Body of pancreas (tissue), 4 donors: ENCODE measurements around the gene HSD17B8. TPM values are rescaled to one million over a fixed set of nuclear protein-coding genes. Genes with fewer than 3 reads are reported as not detected.

Experiments used
- ATAC-seq: fragments of 150-250 bp; one replicate; pipeline ENCODE4 v1.9.1; 2016
- DNase-seq, 4 donors: peaks; one replicate each; pipeline ENCODE4 v3.0.0-alpha.2; 2019
- H3K27ac ChIP-seq, 4 donors: fragments of 200-600 bp; sonication (generic); 1 replicate in 3 of 4; 2 replicates in 1 of 4; pipeline versions ENCODE4 v1.5.1 to v1.6.1; 2016 to 2019; ENCODE audit warnings: mild to moderate bottlenecking in 1 of 4, mixed read lengths in 1 of 4, moderate library complexity in 1 of 4
- H3K27me3 ChIP-seq, 2 donors: fragments of 200-600 bp; sonication (generic); one replicate each; pipeline ENCODE4 v1.6.0; 2016; ENCODE audit warnings: mild to moderate bottlenecking in 1 of 2
- H3K36me3 ChIP-seq, 2 donors: fragments of 200-600 bp; sonication (generic); replicated peaks in 1 of 2; 2 replicates each; pipeline ENCODE4 v1.5.1; 2016; ENCODE audit warnings: low read depth in 2 of 2; ENCODE audit not compliant: insufficient read depth in 1 of 2
- H3K4me1 ChIP-seq: fragments of 200-600 bp; sonication (generic); one replicate; pipeline ENCODE4 v1.6.0; 2016
- H3K4me3 ChIP-seq, 2 donors: fragments of 200-600 bp; sonication (generic); 1 replicate in 1 of 2; 2 replicates in 1 of 2; pipeline ENCODE4 v1.5.1; 2016 to 2019
- H3K9me3 ChIP-seq, 3 donors: fragments of 200-600 bp; sonication (generic); 1 replicate in 2 of 3; 2 replicates in 1 of 3; pipeline ENCODE4 v1.5.1; 2016
- CTCF ChIP-seq, 7 experiments: fragments of 450-650 bp in 4 of 7; fragments of 200-600 bp in 3 of 7; sonication (generic) in 3 of 7; IDR thresholded peaks; one replicate each; pipeline ENCODE4 v1.5.1; 2016 to 2019; ENCODE audit warnings: antibody characterized with exemption in 7 of 7
- POLR2A ChIP-seq, 3 donors: fragments of 450-650 bp; IDR thresholded peaks; one replicate each; pipeline ENCODE4 v1.6.1; 2016; ENCODE audit warnings: antibody characterized with exemption in 3 of 3, mild to moderate bottlenecking in 2 of 3
- WGBS, 2 donors: methylation state at CpG; one replicate each; pipeline ENCODE4 v1.1.5; 2017; 5-methylcytosine and 5-hydroxymethylcytosine counted together
- intact Hi-C: fragments of 100-400 bp; cut with DNase I; formaldehyde crosslinking; loops from one replicate; pipeline ENCODE4 v1.15.1; 2023
- total RNA-seq, 2 donors: library from RNA; depleted of rRNA; stranded (reverse); fragments of >200 nt; gene quantifications; one replicate each; pipeline ENCODE4 v1.1.0, GENCODE V29; 2016

The HSD17B8 gene
- total RNA-seq, 2 donors from 2014 or later, result 19.1 to 29.1 TPM

GRCh38 chr6:33168284-33168601 is 36.2 kb upstream of the HSD17B8 start:
- no peak for ATAC-seq
- no peaks in the 10 kb centered on the region for H3K27me3 ChIP-seq
- no peaks in the 10 kb centered on the region for H3K9me3 ChIP-seq
- H3K4me3 ChIP-seq, result no peak overlapping the region
- H3K36me3 ChIP-seq, result no peaks in the 10 kb centered on the region
- no peak for TF ChIP-seq POLR2A (IDR thresholded peaks at IDR 0.05)
- TF ChIP-seq CTCF (IDR thresholded peaks at IDR 0.05), result no peak
- no peak overlapping the region for H3K27ac ChIP-seq
- 69 to 74% methylated on average over 5 to 6 of the region's 6 CpGs for whole genome bisulfite sequencing, 2 donors
- H3K4me1 ChIP-seq, result no peaks in the 10 kb centered on the region
- no peak for DNase-seq
- intact Hi-C loops, result no loop called here

GRCh38 chr6:33168639-33169038 is 35.8 kb upstream of the HSD17B8 start:
- Histone ChIP-seq H3K27ac (no peak overlapping the region), H3K4me1 (no peaks in the 10 kb centered on the region), H3K27me3 (no peaks in the 10 kb centered on the region), H3K9me3 (no peaks in the 10 kb centered on the region), H3K4me3 (no peak overlapping the region), H3K36me3 (no peaks in the 10 kb centered on the region)
- 72 to 73% methylated on average over 3 to 5 of the region's 5 CpGs for WGBS, 2 donors
- DNase-seq (no peak), ATAC-seq (no peak)
- intact Hi-C loops, result no loop called here
- TF ChIP-seq CTCF (IDR thresholded peaks at IDR 0.05) (no peak), POLR2A (IDR thresholded peaks at IDR 0.05) (no peak)

GRCh38 chr6:33169291-33170175 is 34.9 kb upstream of the HSD17B8 start:
- intact Hi-C loops, result no loop called here
- WGBS, 2 donors, result 83 to 97% methylated on average over 10 of the region's 10 CpGs
- ATAC-seq (no peak), DNase-seq (no peak)
- H3K4me3 ChIP-seq, result no peak overlapping the region
- H3K4me1 ChIP-seq, result no peaks in the 10 kb centered on the region
- no peaks in the 10 kb centered on the region for H3K9me3 ChIP-seq
- no peaks in the 10 kb centered on the region for H3K36me3 ChIP-seq
- H3K27me3 ChIP-seq, result no peaks in the 10 kb centered on the region
- no peak for TF ChIP-seq POLR2A (IDR thresholded peaks at IDR 0.05)
- no peak for TF ChIP-seq CTCF (IDR thresholded peaks at IDR 0.05)
- no peak overlapping the region for H3K27ac ChIP-seq

GRCh38 chr6:33170176-33171015 is 34.1 kb upstream of the HSD17B8 start:
- DNase-seq (no peak), ATAC-seq (no peak)
- no peak overlapping the region for H3K4me3 ChIP-seq
- TF ChIP-seq POLR2A (IDR thresholded peaks at IDR 0.05), result no peak
- TF ChIP-seq CTCF (IDR thresholded peaks at IDR 0.05), result no peak
- H3K9me3 ChIP-seq, result no peaks in the 10 kb centered on the region
- 68 to 81% methylated on average over 9 of the region's 9 CpGs for WGBS, 2 donors
- no peak overlapping the region for H3K27ac ChIP-seq
- no peaks in the 10 kb centered on the region for H3K36me3 ChIP-seq
- H3K4me1 ChIP-seq, result no peaks in the 10 kb centered on the region
- intact Hi-C loops, result no loop called here
- H3K27me3 ChIP-seq, result no peaks in the 10 kb centered on the region
